PFSK-1 (cell line): ENCODE data around the gene IP6K1.

Source experiments
- FOXP2 ChIP-seq: optimal IDR thresholded peaks from 2 replicates; pipeline ENCODE3; 2011; ENCODE audit warnings: borderline replicate concordance, control low read depth, inconsistent platforms; ENCODE audit not compliant: insufficient read depth; ENCODE audit errors: extremely low read length, extremely low read depth
- POLR2AphosphoS5 ChIP-seq: IDR thresholded peaks from 2 replicates; pipeline ENCODE4 v1.6.1; 2012; ENCODE audit warnings: low read depth, mild to moderate bottlenecking, control low read depth, low read length, moderate library complexity
- REST ChIP-seq, 2 experiments: IDR thresholded peaks; 2 replicates each; pipeline versions ENCODE4 v1.6.1 to v1.8.0; 2011 to 2012; ENCODE audit warnings: low read depth in 2 of 2, low read length in 2 of 2, control low read depth in 1 of 2, inconsistent platforms in 1 of 2, mild to moderate bottlenecking in 1 of 2, moderate library complexity in 1 of 2; ENCODE audit not compliant: insufficient read depth in 1 of 2
- SIN3A ChIP-seq: IDR thresholded peaks from 2 replicates; pipeline ENCODE4 v1.6.1; 2012; ENCODE audit warnings: mild to moderate bottlenecking, low read length, moderate library complexity, borderline replicate concordance; ENCODE audit not compliant: insufficient read depth
- TAF1 ChIP-seq: IDR thresholded peaks from 2 replicates; pipeline ENCODE4 v1.6.1; 2012; ENCODE audit warnings: low read length, control low read depth, borderline replicate concordance; ENCODE audit not compliant: insufficient read depth

The IP6K1 gene

GRCh38 chr3:49733551-49733950, 52.8 kb downstream of the IP6K1 start:
- TF ChIP-seq TAF1 (no peak), SIN3A (no peak), POLR2AphosphoS5 (no peak), FOXP2 (no peak), REST (IDR thresholded peaks at IDR 0.05; ENCODE audit: insufficient read depth in 1 of 2, low read depth in 2 of 2, low read length in 2 of 2) (no peak)

- TF ChIP-seq REST (IDR thresholded peaks at IDR 0.05; ENCODE audit: insufficient read depth in 1 of 2, low read depth in 2 of 2, low read length in 2 of 2) (no peak), TAF1 (no peak), POLR2AphosphoS5 (no peak), FOXP2 (no peak), SIN3A (no peak)
Observed at GRCh38 chr3:49732597-49732996, 53.7 kb downstream of the IP6K1 start.

GRCh38 chr3:49729966-49730609, 56.3 kb downstream of the IP6K1 start:
- no peak for TF ChIP-seq FOXP2
- no peak for TF ChIP-seq SIN3A
- no peak for TF ChIP-seq POLR2AphosphoS5
- no peak for TF ChIP-seq REST (IDR thresholded peaks at IDR 0.05; ENCODE audit: insufficient read depth in 1 of 2, low read depth in 2 of 2, low read length in 2 of 2)
- TF ChIP-seq TAF1, result no peak

GRCh38 chr3:49727924-49728361, 58.4 kb downstream of the IP6K1 start:
- TF ChIP-seq SIN3A (no peak), POLR2AphosphoS5 (no peak), REST (IDR thresholded peaks at IDR 0.05; ENCODE audit: insufficient read depth in 1 of 2, low read depth in 2 of 2, low read length in 2 of 2) (no peak), FOXP2 (no peak), TAF1 (no peak)
